HL-60/S4 (cell line): ENCODE data around the gene ZNF787.

Source experiments
- in situ Hi-C: fragments of 300-500 bp; cut with MboI; formaldehyde crosslinking; loops from 2 replicates; pipeline ENCODE4 v1.14.3; 2022; ENCODE audit warnings: low sequenced_read_pairs

Gene ZNF787

GRCh38 chr19:56089344-56089743 lies 31.8 kb downstream of the ZNF787 start:
- in situ Hi-C loops = no loop called here

DNA sequence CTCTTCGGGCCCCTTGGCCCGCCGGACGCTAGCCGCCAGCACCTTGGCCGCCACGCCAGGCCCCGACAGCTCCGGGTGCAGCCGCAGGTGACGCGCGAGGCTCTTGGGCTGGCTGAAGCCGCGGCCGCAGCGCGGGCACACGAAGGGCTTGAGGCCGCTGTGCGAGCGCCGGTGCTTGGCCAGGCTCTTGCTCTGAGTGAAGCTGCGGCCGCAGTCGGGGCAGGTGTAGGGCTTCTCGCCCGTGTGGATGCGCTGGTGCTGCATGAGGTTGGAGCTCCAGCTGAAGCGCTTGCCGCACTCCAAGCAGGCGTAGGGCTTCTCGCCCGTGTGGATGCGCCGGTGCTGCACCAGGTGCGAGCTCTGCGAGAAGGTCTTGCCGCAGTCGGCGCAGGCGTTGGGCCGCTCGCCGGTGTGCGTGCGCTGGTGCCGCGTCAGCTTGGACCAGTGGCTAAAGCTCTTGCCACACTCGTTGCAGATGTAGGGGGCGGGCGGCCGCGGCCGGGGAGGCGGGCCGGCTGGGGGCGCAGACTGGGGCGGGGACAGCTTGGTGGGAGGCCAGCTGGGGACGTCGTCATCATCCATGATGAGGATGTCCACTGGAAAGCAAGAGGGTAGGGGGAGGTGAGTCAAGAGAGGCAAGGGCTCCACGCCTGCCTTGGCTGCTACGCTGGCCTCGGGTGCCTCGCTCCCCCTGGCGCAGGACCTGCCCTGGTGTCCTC lies 32.4 kb downstream of the ZNF787 start:
- in situ Hi-C loops = no loop called here

DNA sequence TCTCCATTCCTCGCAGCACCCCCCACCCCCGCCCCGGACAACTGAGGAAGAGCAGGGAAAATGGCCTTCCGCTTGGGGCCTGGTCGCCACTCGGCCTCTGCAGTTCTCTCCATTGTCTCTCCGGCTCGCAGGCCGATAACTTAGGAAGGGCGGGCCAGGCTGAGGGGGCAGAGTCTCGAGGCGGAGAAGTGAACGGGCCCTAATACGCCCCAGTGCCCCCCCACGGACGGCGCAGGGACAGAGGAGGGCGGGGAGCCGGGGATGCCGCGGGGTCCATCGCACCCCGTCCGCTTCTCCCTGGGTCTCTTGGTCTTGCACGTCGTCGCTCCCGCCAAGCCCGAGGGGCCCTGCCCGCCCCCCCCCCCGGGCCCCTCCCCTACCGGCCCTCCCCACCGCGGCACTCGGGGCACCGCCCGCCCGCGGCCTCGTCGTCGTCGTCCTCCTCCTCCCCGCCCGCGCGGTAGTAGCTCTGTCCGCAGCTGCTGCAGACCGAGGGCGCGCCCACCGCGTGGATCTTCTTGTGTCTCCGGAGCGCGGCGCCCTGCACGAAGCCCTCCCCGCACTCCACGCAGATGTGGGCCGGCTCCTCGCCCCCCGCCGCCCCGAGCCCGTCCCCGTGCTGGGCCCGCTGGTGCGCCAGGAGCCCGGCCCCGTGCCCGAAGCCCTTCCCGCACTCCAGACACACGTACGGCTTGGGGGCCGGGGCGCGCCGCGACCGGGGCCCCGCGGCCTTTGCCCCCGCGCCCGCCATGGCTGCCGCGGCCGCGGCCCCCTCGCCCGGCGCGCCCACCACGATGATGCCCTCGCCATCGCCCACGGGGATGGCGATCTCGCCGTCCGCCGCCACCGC lies 33.2 kb downstream of the ZNF787 start:
- in situ Hi-C loops = no loop called here

GRCh38 chr19:56086671-56087430 lies 34.2 kb downstream of the ZNF787 start:
- in situ Hi-C loops = no loop called here

- in situ Hi-C loops = no loop called here
These were observed 35.4 kb downstream of the ZNF787 start for GRCh38 chr19:56085571-56086275.

GRCh38 chr19:56084835-56085536 lies 36.1 kb downstream of the ZNF787 start:
- in situ Hi-C loops = no loop called here

DNA sequence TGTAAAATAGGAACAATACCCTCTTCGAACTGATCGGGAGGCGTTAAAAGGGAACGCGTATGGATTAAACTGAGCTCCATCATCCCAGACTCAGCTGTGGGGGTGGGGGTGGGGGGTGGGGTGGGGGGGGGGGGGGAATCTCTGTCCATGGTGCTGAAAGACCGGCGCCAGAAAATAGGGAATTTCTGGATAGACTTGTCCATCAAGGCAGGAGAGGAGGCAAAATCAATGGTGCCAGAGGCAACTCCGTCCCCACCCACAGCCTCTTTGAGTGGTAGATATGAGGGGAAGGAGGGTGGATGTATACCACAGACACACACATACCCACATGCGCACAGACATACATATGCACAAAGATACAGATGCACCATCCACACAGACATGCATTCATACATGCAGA lies 37.4 kb downstream of the ZNF787 start:
- in situ Hi-C loops = no loop called here

- in situ Hi-C loops = no loop called here
These were observed 40.3 kb downstream of the ZNF787 start for GRCh38 chr19:56080669-56081401.

GRCh38 chr19:56079609-56080008 lies 41.5 kb downstream of the ZNF787 start:
- in situ Hi-C loops = loop anchor here (10.0 kb wide), 1 partner anchor 165 kb away; no protein-coding TSS in a partner anchor

GRCh38 chr19:56076498-56076897 lies 44.6 kb downstream of the ZNF787 start:
- in situ Hi-C loops = loop anchor here (10.0 kb wide), 1 partner anchor 168 kb away; no protein-coding TSS in a partner anchor

- in situ Hi-C loops = loop anchor here (10.0 kb wide), 1 partner anchor 174 kb away; no protein-coding TSS in a partner anchor
These were observed 49.9 kb downstream of the ZNF787 start for GRCh38 chr19:56071151-56071550.

- in situ Hi-C loops = loop anchor here (10.0 kb wide), 1 partner anchor 175 kb away; no protein-coding TSS in a partner anchor
These were observed 51.5 kb downstream of the ZNF787 start for GRCh38 chr19:56069642-56070041.

DNA sequence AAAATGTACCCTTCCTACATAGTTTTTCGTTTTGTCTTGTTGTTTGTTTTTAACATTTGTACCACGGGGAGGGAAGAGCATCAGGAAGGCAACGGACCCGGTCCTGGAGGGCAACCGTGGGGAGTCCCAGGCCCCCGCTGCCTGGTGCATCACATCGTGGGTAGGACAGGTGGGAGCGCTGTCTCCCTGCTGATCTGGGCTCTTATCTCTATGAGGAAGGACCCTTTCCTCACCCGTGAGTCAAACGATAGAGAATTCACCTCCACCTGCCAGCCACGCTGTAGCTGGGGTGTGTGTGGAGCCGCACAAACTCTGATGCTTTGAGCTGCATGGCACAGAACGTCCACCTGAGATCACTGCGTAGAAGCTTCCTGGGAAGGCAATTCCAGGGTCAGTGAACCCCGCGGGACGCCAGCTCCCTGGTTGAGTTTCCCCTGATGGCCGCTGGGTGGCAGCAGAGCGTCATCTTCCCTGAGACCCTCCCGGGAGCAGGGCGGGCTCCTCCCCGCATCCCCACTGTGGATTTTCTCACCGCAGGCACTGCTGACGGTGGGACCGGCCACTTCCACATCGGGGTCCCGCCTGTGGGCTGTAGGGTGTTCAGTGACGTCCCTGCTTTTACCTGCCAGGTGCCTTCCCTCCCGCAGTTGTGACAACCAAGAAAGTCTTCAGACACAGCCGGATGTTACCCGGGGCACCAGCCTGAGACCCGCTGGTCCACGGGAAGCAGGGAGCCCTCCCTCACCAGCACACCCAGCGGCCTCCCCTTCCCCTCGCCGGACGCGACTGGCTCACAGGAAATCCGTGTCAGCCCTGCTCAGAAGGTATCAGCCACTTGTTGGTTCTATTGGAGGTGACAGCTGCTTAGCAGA lies 54.7 kb downstream of the ZNF787 start:
- in situ Hi-C loops = no loop called here

DNA sequence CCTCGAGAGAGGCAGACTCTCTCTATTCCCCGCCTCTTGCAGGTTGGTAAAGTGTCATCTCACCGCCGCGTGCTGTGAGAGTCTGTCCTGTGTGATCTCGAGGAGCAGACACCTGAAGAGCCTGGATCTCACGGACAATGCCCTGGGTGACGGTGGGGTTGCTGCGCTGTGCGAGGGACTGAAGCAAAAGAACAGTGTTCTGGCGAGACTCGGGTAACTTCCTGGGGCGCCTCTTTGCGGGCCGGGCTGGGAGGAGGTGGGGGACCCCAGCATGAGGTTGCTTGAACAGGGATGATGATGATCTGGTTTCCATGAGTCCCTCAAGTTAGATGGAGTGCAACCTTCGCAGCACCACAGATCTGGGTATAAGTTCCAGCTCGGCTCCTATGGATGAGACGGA lies 67.5 kb downstream of the ZNF787 start:
- in situ Hi-C loops = no loop called here
